HCT116 (cell line): ENCODE measurements around the gene VASH1.

ENCODE experiments used
- POLR2A ChIP-seq: IDR thresholded peaks from 2 replicates; pipeline ENCODE4 v1.7.0; 2011; ENCODE audit warnings: borderline replicate concordance; ENCODE audit not compliant: insufficient read depth, insufficient read length; ENCODE audit errors: extremely low read depth
- SP1 ChIP-seq: IDR thresholded peaks from 2 replicates; pipeline ENCODE4 v1.6.1; 2012; ENCODE audit warnings: low read depth
- TF ChIP-seq, protein P1 (sequence below): IDR thresholded peaks from 2 replicates; pipeline ENCODE4 v1.6.1; 2012
- TF ChIP-seq, protein P2 (sequence below): IDR thresholded peaks from 2 replicates; pipeline ENCODE4 v1.6.1; 2012; ENCODE audit warnings: low read depth

DNA sequence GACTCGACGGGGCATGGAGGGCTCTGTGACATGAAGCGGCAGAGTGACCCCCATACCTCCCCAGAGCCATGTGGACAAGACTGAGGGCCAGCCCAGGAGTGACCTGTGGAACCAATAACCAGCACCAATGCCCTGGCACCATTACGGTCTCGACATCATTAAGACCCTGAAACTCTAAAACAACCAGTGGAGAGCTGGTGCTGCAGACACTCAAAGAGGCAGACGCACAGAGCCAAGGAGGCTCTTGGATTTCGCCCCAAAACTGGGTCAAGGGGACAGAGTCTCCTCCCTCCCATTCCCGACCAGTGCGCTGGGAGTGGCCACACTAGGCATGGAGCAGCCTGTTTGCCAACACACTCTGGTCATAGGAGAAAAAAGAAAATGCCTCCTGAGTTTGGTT, 41.6 kb upstream of the VASH1 start:
- TF ChIP-seq SP1 (no peak), POLR2A (no peak)
- TF ChIP-seq, protein P1, sequence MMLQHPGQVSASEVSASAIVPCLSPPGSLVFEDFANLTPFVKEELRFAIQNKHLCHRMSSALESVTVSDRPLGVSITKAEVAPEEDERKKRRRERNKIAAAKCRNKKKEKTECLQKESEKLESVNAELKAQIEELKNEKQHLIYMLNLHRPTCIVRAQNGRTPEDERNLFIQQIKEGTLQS, result no peak
- TF ChIP-seq, protein P2, sequence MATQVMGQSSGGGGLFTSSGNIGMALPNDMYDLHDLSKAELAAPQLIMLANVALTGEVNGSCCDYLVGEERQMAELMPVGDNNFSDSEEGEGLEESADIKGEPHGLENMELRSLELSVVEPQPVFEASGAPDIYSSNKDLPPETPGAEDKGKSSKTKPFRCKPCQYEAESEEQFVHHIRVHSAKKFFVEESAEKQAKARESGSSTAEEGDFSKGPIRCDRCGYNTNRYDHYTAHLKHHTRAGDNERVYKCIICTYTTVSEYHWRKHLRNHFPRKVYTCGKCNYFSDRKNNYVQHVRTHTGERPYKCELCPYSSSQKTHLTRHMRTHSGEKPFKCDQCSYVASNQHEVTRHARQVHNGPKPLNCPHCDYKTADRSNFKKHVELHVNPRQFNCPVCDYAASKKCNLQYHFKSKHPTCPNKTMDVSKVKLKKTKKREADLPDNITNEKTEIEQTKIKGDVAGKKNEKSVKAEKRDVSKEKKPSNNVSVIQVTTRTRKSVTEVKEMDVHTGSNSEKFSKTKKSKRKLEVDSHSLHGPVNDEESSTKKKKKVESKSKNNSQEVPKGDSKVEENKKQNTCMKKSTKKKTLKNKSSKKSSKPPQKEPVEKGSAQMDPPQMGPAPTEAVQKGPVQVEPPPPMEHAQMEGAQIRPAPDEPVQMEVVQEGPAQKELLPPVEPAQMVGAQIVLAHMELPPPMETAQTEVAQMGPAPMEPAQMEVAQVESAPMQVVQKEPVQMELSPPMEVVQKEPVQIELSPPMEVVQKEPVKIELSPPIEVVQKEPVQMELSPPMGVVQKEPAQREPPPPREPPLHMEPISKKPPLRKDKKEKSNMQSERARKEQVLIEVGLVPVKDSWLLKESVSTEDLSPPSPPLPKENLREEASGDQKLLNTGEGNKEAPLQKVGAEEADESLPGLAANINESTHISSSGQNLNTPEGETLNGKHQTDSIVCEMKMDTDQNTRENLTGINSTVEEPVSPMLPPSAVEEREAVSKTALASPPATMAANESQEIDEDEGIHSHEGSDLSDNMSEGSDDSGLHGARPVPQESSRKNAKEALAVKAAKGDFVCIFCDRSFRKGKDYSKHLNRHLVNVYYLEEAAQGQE, result no peak
